Fibroblast of the aortic adventitia (primary cell): ENCODE measurements around the gene ACKR1. TPM values are rescaled to one million over a fixed set of nuclear protein-coding genes. Genes with fewer than 3 reads are reported as not detected.

Experiments
- DNase-seq: peaks from one replicate; pipeline ENCODE4 v3.0.0-alpha.2; 2010; ENCODE audit warnings: low read depth
- H3K4me3 ChIP-seq: 2 replicates; pipeline ENCODE4 v1.5.1; 2011; ENCODE audit warnings: low read depth, mild to moderate bottlenecking, control low read depth, low read length, moderate library complexity
- CTCF ChIP-seq: IDR thresholded peaks from 2 replicates; pipeline ENCODE4 v1.5.1; 2011; ENCODE audit warnings: mild to moderate bottlenecking, low read length, control low read depth, inconsistent platforms; ENCODE audit not compliant: insufficient read depth
- total RNA-seq: library from RNA; depleted of rRNA; stranded (reverse); fragments of >200 nt; gene quantifications from 2 replicates; pipeline ENCODE4 v1.2.3, GENCODE V29; 2012; ENCODE audit warnings: low replicate concordance

Gene ACKR1
- total RNA-seq: not detected in 2 replicates

GRCh38 chr1:159204161-159205141 lies at the start of gene ACKR1:
Gene ACKR1, plus strand, starts transcription at chr1:159204875. Its CDS starts 85 bp downstream, at chr1:159204960.
- no peak for DNase-seq
- no peak for TF ChIP-seq CTCF

GRCh38 chr1:159161001-159161718 lies 43.5 kb upstream of the ACKR1 start:
- TF ChIP-seq CTCF: peak; percentile 98
- DNase-seq: peak; percentile 88
- no peak overlapping the region for H3K4me3 ChIP-seq

More at GRCh38 chr1:159204161-159205141, at the start of gene ACKR1:
- no peak within 1 kb of the TSS for H3K4me3 ChIP-seq

GRCh38 chr1:159161719-159162026 lies 43.0 kb upstream of the ACKR1 start:
- DNase-seq: no peak

GRCh38 chr1:159162516-159163265 lies 42.0 kb upstream of the ACKR1 start:
- DNase-seq: no peak
- H3K4me3 ChIP-seq: no peak overlapping the region
- no peak for TF ChIP-seq CTCF

More at GRCh38 chr1:159161719-159162026, 43.0 kb upstream of the ACKR1 start:
- H3K4me3 ChIP-seq: no peak overlapping the region
- TF ChIP-seq CTCF: no peak

GRCh38 chr1:159163614-159164228 lies 41.0 kb upstream of the ACKR1 start:
- no peak for DNase-seq
- H3K4me3 ChIP-seq: no peak overlapping the region
- no peak for TF ChIP-seq CTCF

GRCh38 chr1:159168043-159168442 lies 36.6 kb upstream of the ACKR1 start:
- H3K4me3 ChIP-seq: no peak overlapping the region
- DNase-seq: no peak
- no peak for TF ChIP-seq CTCF
